ENCODE results near the gene MAN2A1.
"Not testable (repeated sequence)": the region's sequence is repeated elsewhere in the genome, so short reads cannot be mapped to it uniquely, and the experiment has no call there.

The MAN2A1 gene

GRCh38 chr5:109825450-109825849 lies 135.7 kb downstream of the MAN2A1 start:
- DNase-seq (ENCODE audit: insufficient read length, low spot score) (no peak), FAIRE-seq (no peak)
- TF ChIP-seq POU2F2 (IDR thresholded peaks at IDR 0.05; ENCODE audit: low read depth, low read length) (no peak), TAF1 (IDR thresholded peaks at IDR 0.05; ENCODE audit: low read depth, low read length) (no peak), SPI1 (IDR thresholded peaks at IDR 0.05; ENCODE audit: low read depth, low read length) (no peak), PAX5 (IDR thresholded peaks at IDR 0.05; ENCODE audit: insufficient read depth, low read length, severe bottlenecking) (no peak), POLR2A (IDR thresholded peaks at IDR 0.05; ENCODE audit: low read depth, low read length) (no peak)

GRCh38 chr5:109826426-109826825 lies 136.7 kb downstream of the MAN2A1 start:
- TF ChIP-seq POLR2A (IDR thresholded peaks at IDR 0.05; ENCODE audit: low read depth, low read length) (no peak), PAX5 (IDR thresholded peaks at IDR 0.05; ENCODE audit: insufficient read depth, low read length, severe bottlenecking) (no peak), POLR2AphosphoS5 (IDR thresholded peaks at IDR 0.05; ENCODE audit: low read depth, low read length) (no peak), POU2F2 (IDR thresholded peaks at IDR 0.05; ENCODE audit: low read depth, low read length) (no peak), SPI1 (IDR thresholded peaks at IDR 0.05; ENCODE audit: low read depth, low read length) (no peak), TAF1 (IDR thresholded peaks at IDR 0.05; ENCODE audit: low read depth, low read length) (no peak)
- FAIRE-seq: no peak
- DNase-seq (ENCODE audit: insufficient read length, low spot score): no peak

- no peak for FAIRE-seq
Measured at GRCh38 chr5:109829331-109829730, 139.6 kb downstream of the MAN2A1 start.

GRCh38 chr5:109830955-109831502 lies 141.3 kb downstream of the MAN2A1 start:
- FAIRE-seq: no peak
- TF ChIP-seq SPI1 (IDR thresholded peaks at IDR 0.05; ENCODE audit: low read depth, low read length) (no peak), TAF1 (IDR thresholded peaks at IDR 0.05; ENCODE audit: low read depth, low read length) (no peak), POLR2AphosphoS5 (IDR thresholded peaks at IDR 0.05; ENCODE audit: low read depth, low read length) (no peak), PAX5 (IDR thresholded peaks at IDR 0.05; ENCODE audit: insufficient read depth, low read length, severe bottlenecking) (no peak), POLR2A (IDR thresholded peaks at IDR 0.05; ENCODE audit: low read depth, low read length) (no peak), POU2F2 (IDR thresholded peaks at IDR 0.05; ENCODE audit: low read depth, low read length) (no peak)
- DNase-seq (ENCODE audit: insufficient read length, low spot score): no peak

More at GRCh38 chr5:109829331-109829730, 139.6 kb downstream of the MAN2A1 start:
- no peak for TF ChIP-seq SPI1 (IDR thresholded peaks at IDR 0.05; ENCODE audit: low read depth, low read length)
- TF ChIP-seq POU2F2 (IDR thresholded peaks at IDR 0.05; ENCODE audit: low read depth, low read length): no peak
- TF ChIP-seq PAX5 (IDR thresholded peaks at IDR 0.05; ENCODE audit: insufficient read depth, low read length, severe bottlenecking): no peak
- TF ChIP-seq POLR2AphosphoS5 (IDR thresholded peaks at IDR 0.05; ENCODE audit: low read depth, low read length): no peak
- no peak for TF ChIP-seq TAF1 (IDR thresholded peaks at IDR 0.05; ENCODE audit: low read depth, low read length)
- TF ChIP-seq POLR2A (IDR thresholded peaks at IDR 0.05; ENCODE audit: low read depth, low read length): no peak
- no peak for DNase-seq (ENCODE audit: insufficient read length, low spot score)

GRCh38 chr5:109832207-109833188 lies 142.8 kb downstream of the MAN2A1 start:
- not testable (repeated sequence) for DNase-seq (ENCODE audit: insufficient read length, low spot score); FAIRE-seq

- TF ChIP-seq POU2F2 (IDR thresholded peaks at IDR 0.05; ENCODE audit: low read depth, low read length): no peak
- no peak for TF ChIP-seq SPI1 (IDR thresholded peaks at IDR 0.05; ENCODE audit: low read depth, low read length)
- no peak for TF ChIP-seq POLR2A (IDR thresholded peaks at IDR 0.05; ENCODE audit: low read depth, low read length)
- TF ChIP-seq PAX5 (IDR thresholded peaks at IDR 0.05; ENCODE audit: insufficient read depth, low read length, severe bottlenecking): no peak
- no peak for TF ChIP-seq POLR2AphosphoS5 (IDR thresholded peaks at IDR 0.05; ENCODE audit: low read depth, low read length)
- no peak for TF ChIP-seq TAF1 (IDR thresholded peaks at IDR 0.05; ENCODE audit: low read depth, low read length)
- DNase-seq (ENCODE audit: insufficient read length, low spot score) (no peak), FAIRE-seq (no peak)
Measured at GRCh38 chr5:109833946-109834345, 144.2 kb downstream of the MAN2A1 start.

GRCh38 chr5:109836280-109836679 lies 146.6 kb downstream of the MAN2A1 start:
- TF ChIP-seq POLR2AphosphoS5 (IDR thresholded peaks at IDR 0.05; ENCODE audit: low read depth, low read length) (no peak), PAX5 (IDR thresholded peaks at IDR 0.05; ENCODE audit: insufficient read depth, low read length, severe bottlenecking) (no peak), SPI1 (IDR thresholded peaks at IDR 0.05; ENCODE audit: low read depth, low read length) (no peak), POU2F2 (IDR thresholded peaks at IDR 0.05; ENCODE audit: low read depth, low read length) (no peak), POLR2A (IDR thresholded peaks at IDR 0.05; ENCODE audit: low read depth, low read length) (no peak), TAF1 (IDR thresholded peaks at IDR 0.05; ENCODE audit: low read depth, low read length) (no peak)
- DNase-seq (ENCODE audit: insufficient read length, low spot score) (no peak), FAIRE-seq (no peak)

GRCh38 chr5:109837231-109837861 lies 147.6 kb downstream of the MAN2A1 start:
- DNase-seq (ENCODE audit: insufficient read length, low spot score): no peak
- no peak for TF ChIP-seq POLR2AphosphoS5 (IDR thresholded peaks at IDR 0.05; ENCODE audit: low read depth, low read length)
- no peak for TF ChIP-seq TAF1 (IDR thresholded peaks at IDR 0.05; ENCODE audit: low read depth, low read length)
- TF ChIP-seq PAX5 (IDR thresholded peaks at IDR 0.05; ENCODE audit: insufficient read depth, low read length, severe bottlenecking): no peak
- TF ChIP-seq POLR2A (IDR thresholded peaks at IDR 0.05; ENCODE audit: low read depth, low read length): no peak
- no peak for TF ChIP-seq SPI1 (IDR thresholded peaks at IDR 0.05; ENCODE audit: low read depth, low read length)
- TF ChIP-seq POU2F2 (IDR thresholded peaks at IDR 0.05; ENCODE audit: low read depth, low read length): no peak
- FAIRE-seq: no peak

GRCh38 chr5:109838157-109838556 lies 148.4 kb downstream of the MAN2A1 start:
- FAIRE-seq (no peak), DNase-seq (ENCODE audit: insufficient read length, low spot score) (no peak)
- TF ChIP-seq POU2F2 (IDR thresholded peaks at IDR 0.05; ENCODE audit: low read depth, low read length): no peak
- TF ChIP-seq POLR2AphosphoS5 (IDR thresholded peaks at IDR 0.05; ENCODE audit: low read depth, low read length): no peak
- no peak for TF ChIP-seq TAF1 (IDR thresholded peaks at IDR 0.05; ENCODE audit: low read depth, low read length)
- no peak for TF ChIP-seq PAX5 (IDR thresholded peaks at IDR 0.05; ENCODE audit: insufficient read depth, low read length, severe bottlenecking)

Measured in GM12891 (cell line).